ENCODE measurements around the gene PLCB1. TPM values are rescaled to one million over a fixed set of nuclear protein-coding genes. Genes with fewer than 3 reads are reported as not detected.

PLCB1 gene
- total and polyA plus RNA-seq, 2 experiments from 2014 or later: 6.7 to 20.5 TPM

- WGBS (ENCODE audit: low lambda C conversion rate, missing lambda C conversion rate): 70% methylated on average over 1 of the region's 1 CpG
- Histone ChIP-seq H3K9me3 (ENCODE audit: low read depth) (no peaks in the 10 kb centered on the region), H3K9me2 (replicated peaks; ENCODE audit: insufficient read depth) (no peaks in the 10 kb centered on the region), H3K4me2 (no peak overlapping the region), H4K20me1 (ENCODE audit: insufficient read depth, poor library complexity, severe bottlenecking) (no peaks in the 10 kb centered on the region), H3K4me1 (ENCODE audit: insufficient read depth) (no peaks in the 10 kb centered on the region), H3K27me3 (no peaks in the 10 kb centered on the region), H3K4me3 (no peak overlapping the region), H3K27ac (no peak overlapping the region), H2AFZ (no peak overlapping the region), H3K79me2 (no peaks in the 10 kb centered on the region), H3K36me3 (replicated peaks; ENCODE audit: insufficient read depth, low read depth) (no peaks in the 10 kb centered on the region)
- TF ChIP-seq EZH2 (IDR thresholded peaks at IDR 0.05; ENCODE audit: borderline replicate concordance) (no peak), EZH2phosphoT487 (IDR thresholded peaks at IDR 0.05; ENCODE audit: low read depth, severe bottlenecking, unreplicated experiment) (no peak), CTCF (IDR thresholded peaks at IDR 0.05; ENCODE audit: poor library complexity) (no peak)
- no peak for DNase-seq (ENCODE audit: low spot score)
Measured at GRCh38 chr20:8126841-8127378, 5.2 kb upstream of the PLCB1 start.

GRCh38 chr20:8127553-8128255, 4.4 kb upstream of the PLCB1 start:
- no peaks in the 10 kb centered on the region for H4K20me1 ChIP-seq (ENCODE audit: insufficient read depth, poor library complexity, severe bottlenecking)
- H3K79me2 ChIP-seq: no peaks in the 10 kb centered on the region
- H3K27ac ChIP-seq: no peak overlapping the region
- WGBS (ENCODE audit: low lambda C conversion rate, missing lambda C conversion rate): 67% methylated on average over 6 of the region's 6 CpGs
- no peak overlapping the region for H3K4me3 ChIP-seq
- TF ChIP-seq CTCF (IDR thresholded peaks at IDR 0.05; ENCODE audit: poor library complexity) (no peak), EZH2phosphoT487 (IDR thresholded peaks at IDR 0.05; ENCODE audit: low read depth, severe bottlenecking, unreplicated experiment) (no peak), EZH2 (IDR thresholded peaks at IDR 0.05; ENCODE audit: borderline replicate concordance) (no peak)
- no peaks in the 10 kb centered on the region for H3K4me1 ChIP-seq (ENCODE audit: insufficient read depth)
- no peaks in the 10 kb centered on the region for H3K9me3 ChIP-seq (ENCODE audit: low read depth)
- no peaks in the 10 kb centered on the region for H3K27me3 ChIP-seq
- H3K36me3 ChIP-seq (replicated peaks; ENCODE audit: insufficient read depth, low read depth): no peaks in the 10 kb centered on the region
- no peaks in the 10 kb centered on the region for H3K9me2 ChIP-seq (replicated peaks; ENCODE audit: insufficient read depth)
- no peak for DNase-seq (ENCODE audit: low spot score)
- no peak overlapping the region for H3K4me2 ChIP-seq
- H2AFZ ChIP-seq: no peak overlapping the region

DNA sequence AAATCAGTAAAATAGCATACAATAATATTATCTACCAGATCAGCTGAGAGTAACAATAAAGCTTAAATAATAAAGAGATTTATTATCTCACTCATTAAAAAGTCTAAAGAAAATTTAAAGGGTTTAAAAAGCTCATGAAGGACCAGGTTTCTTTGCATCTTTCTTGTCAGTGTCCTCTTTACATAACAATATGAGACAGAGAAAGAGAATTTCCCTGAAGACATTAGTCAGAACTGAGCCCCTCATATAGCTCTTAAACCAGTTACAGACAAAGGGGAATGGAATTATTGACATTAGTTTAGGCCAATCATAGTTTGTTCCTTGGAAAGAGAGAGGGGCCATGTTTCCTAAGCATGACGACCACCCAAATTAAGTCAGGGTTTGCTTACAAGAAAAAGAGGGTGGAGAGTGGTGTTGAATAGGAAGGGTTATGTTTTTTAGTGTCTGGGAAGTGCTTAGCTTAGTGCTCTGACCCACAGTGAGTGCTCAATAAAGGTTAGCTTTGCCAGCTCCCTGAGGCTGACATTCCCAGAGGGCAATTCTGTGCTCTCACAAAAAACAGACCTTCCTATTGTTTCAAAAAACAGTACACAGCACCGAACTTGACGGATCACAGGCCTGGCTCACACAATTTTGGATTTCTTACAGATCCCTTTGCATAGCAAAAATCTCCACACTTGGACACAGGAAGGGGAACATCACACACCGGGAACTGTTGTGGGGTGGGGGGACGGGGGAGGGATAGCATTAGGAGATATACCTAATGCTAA, 3.6 kb upstream of the PLCB1 start:
- TF ChIP-seq CTCF (IDR thresholded peaks at IDR 0.05; ENCODE audit: poor library complexity) (no peak), EZH2phosphoT487 (IDR thresholded peaks at IDR 0.05; ENCODE audit: low read depth, severe bottlenecking, unreplicated experiment) (no peak), EZH2 (IDR thresholded peaks at IDR 0.05; ENCODE audit: borderline replicate concordance) (no peak)
- Histone ChIP-seq H3K4me3 (no peak overlapping the region), H3K27ac (no peak overlapping the region), H3K9me2 (replicated peaks; ENCODE audit: insufficient read depth) (no peaks in the 10 kb centered on the region), H4K20me1 (ENCODE audit: insufficient read depth, poor library complexity, severe bottlenecking) (no peaks in the 10 kb centered on the region), H3K4me1 (ENCODE audit: insufficient read depth) (no peaks in the 10 kb centered on the region), H3K9me3 (ENCODE audit: low read depth) (no peaks in the 10 kb centered on the region), H2AFZ (no peak overlapping the region), H3K79me2 (no peaks in the 10 kb centered on the region), H3K4me2 (no peak overlapping the region), H3K36me3 (replicated peaks; ENCODE audit: insufficient read depth, low read depth) (no peaks in the 10 kb centered on the region), H3K27me3 (peaks cover 8% of the 10 kb centered on the region)
- no peak for DNase-seq (ENCODE audit: low spot score)
- 50% methylated on average over 5 of the region's 5 CpGs for WGBS (ENCODE audit: low lambda C conversion rate, missing lambda C conversion rate)

Measured in hepatocyte (in vitro differentiated cells).